GM12874 (cell line): ENCODE results near the gene TOMM70.

ENCODE experiments used
- TF ChIP-seq, protein P1 (sequence below): IDR thresholded peaks from 2 replicates; pipeline ENCODE4 v1.5.1; 2011; ENCODE audit warnings: low read depth, mild to moderate bottlenecking, control low read depth, low read length, moderate library complexity; ENCODE audit not compliant: insufficient read depth

Gene TOMM70

DNA sequence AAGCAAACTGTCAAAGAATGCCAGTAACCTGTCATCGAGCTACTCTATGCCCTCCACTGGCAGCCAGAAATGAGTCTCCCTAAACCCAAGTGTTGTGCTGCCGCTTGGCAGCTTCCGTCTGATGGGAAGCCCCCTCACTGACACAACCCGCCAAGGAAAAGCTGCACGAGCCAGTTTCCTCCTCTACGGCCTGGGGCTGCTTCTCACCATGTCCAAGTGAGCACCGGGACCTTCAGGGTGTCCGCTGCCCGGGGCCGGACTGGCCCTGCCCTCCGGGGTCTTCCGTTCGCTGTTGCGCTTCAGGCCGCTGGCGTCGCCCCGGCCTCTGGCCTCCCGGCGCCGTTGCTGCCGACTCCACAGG lies 490 bp downstream of the TOMM70 start:
- TF ChIP-seq, protein P1, sequence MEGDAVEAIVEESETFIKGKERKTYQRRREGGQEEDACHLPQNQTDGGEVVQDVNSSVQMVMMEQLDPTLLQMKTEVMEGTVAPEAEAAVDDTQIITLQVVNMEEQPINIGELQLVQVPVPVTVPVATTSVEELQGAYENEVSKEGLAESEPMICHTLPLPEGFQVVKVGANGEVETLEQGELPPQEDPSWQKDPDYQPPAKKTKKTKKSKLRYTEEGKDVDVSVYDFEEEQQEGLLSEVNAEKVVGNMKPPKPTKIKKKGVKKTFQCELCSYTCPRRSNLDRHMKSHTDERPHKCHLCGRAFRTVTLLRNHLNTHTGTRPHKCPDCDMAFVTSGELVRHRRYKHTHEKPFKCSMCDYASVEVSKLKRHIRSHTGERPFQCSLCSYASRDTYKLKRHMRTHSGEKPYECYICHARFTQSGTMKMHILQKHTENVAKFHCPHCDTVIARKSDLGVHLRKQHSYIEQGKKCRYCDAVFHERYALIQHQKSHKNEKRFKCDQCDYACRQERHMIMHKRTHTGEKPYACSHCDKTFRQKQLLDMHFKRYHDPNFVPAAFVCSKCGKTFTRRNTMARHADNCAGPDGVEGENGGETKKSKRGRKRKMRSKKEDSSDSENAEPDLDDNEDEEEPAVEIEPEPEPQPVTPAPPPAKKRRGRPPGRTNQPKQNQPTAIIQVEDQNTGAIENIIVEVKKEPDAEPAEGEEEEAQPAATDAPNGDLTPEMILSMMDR: no peak

DNA sequence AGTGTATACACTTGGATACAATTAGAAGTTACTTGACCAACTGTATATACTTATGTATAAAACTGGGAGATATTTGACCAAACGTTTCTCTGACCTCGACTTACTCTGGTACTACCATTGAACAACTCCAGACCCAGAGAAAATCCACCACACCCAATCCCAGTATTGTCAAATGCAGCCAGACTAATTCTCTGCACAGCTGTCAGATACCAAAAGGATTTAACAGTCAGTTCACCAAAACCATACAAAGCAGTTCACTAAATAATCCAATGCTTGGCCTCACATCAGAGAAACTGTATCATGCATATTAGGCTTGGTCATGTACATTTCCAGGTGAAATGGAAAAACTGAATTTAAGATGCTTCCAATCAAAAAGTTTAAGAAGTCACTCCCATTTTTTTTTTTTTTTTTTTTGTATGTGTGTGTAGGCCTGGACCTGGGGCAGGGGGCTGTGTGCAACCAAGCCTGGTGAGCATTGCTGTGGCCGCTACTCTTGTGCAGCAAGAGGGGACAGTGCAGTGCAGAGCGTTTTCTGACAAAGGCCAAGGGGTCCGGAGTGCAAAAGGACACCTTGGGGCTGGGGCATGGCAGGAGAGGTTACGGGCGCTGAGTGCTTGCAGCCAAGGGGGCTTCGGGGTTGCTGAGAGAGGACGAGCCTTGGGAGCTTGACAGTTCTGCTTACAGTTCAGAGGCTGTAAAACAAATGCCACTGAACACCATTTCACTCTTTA lies 1.4 kb downstream of the TOMM70 start:
- TF ChIP-seq, protein P1: no peak

DNA sequence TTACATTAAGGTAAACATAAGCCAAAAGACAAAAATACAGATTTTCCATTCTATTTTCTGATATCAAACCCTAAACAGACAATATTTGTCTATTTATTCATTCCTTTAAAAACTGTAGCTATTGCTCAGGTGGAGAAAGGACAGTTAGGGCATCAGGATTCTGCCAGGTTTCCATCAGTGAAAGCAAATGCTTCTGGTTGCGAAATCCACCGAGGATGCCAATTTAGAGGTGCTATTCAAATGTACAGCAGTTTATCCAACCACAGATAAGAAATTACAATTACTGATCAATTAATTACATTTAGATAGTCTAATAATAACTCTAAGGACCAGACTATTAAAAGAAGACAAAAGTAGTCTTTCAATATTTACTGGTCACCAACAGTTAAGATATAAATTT lies 3.9 kb downstream of the TOMM70 start:
- TF ChIP-seq, protein P1: no peak

DNA sequence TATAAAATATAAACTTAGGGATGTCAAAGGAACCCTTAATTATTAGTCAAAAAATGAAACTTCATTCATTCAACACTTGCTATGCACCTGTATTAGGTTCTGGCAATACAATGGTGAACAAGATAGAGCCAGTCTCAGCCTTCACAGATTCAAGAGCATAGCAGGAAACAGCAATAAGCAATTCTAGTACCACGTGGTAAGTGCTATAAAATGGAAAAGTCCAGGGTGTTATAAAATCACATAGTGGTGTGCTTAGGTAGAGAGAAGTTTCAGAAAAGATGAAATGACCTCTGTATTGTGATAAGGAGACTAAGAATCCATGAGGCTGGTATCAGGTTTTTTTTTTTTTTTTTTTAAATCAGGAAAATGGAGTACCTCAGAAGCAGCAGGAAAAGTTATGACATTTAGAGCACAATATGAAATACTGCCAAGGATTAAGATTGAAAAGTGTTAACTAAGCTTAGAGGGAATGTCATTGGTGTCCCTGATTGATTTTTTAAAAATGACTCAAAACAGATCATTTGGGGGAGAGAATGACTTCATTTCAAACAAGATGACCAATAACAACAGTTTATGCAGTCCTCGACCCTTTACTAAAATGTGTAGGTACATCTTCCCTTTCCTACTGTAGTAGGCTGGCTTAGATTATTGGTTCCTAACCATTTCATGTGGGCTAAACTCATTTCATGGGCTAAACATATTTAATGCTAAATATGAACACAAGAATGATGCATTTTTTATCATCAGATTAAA lies 5.0 kb downstream of the TOMM70 start:
- TF ChIP-seq, protein P1: no peak

DNA sequence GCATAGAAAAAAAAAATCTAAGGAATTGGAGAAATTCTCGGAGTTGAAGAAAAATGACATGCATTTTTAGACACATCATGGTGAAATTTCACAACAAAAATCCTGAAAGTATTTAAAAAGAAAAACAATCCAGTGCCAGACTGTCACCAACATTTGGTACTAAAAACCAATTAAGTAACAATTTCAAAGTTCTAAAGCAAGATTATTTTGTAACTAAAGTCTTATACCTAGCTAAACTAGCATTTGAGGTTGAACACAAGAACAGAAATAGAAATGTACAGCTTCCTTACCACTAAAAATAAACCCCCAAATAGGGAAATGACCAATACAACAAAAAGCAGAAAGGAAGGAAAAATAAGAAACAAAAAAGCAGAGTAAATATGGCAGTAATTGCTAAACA lies 11.9 kb downstream of the TOMM70 start:
- TF ChIP-seq, protein P1: no peak

DNA sequence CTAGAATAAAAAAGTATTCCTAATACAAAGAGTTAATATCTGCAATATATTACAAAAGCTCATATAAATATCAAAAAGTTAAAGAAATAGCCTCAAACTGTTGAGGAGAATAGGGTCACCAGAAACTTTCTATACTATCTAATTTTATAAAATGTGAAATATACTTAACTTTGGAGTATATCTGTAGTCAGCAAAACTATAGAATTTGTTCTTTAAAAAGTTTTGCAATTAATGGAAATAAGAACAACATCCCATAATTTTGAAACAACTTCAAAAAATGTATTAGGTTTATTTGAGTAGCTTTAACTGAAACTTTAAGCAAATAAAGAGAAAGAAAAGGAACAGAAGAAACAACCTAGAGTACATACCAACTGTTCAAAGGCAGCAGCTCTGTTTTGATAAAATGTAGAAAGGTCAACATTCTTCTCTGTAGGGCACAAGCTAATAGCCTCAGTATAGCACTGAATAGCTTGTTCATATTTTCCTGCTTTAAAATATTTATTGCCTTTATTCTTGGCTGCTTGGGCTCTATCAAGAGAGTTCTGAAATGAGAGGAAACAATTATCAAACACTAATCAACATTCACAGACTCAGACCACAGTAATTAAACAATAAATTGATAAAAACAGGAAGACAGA lies 14.3 kb downstream of the TOMM70 start:
- TF ChIP-seq, protein P1: no peak

DNA sequence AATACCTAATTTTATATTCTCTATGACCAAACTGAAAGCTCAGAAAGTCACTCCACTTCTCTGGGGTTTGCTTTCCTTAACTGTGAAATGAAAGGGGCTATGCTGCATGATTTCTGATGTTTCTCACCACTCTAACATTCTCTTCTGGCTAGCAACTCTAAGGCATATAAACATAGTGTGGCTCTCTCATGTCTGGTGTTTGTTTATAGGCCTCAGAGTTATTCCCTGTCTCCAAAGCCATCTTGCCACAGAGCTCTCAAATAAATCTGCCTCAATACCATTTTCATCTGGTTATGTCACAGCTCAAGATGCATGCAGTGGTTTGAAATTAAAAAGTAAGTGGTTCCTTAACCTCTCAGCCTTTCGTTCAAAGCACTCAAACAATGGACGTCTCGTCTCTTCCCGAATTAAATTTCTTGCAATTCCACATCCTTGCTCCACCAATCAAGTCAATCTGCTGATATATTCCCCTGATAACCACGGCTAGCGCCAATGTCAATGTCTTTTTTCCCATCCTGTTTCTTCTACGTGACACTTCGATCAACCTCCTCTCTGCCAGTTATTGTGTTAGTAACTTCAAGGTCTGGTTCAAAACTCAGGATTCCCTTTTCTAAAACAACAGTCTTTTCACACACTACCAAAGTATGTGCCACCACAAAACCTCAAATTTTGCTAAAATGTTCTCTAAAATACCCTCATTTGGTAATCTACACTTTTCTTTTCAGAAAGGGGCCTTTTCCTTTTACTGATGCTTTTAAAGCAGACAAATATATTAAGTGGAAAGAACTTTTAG lies 16.0 kb downstream of the TOMM70 start:
- TF ChIP-seq, protein P1: no peak
